C4-2B (cell line): ENCODE results near the gene CNGB1.
"Not testable (repeated sequence)": the region's sequence is repeated elsewhere in the genome, so short reads cannot be mapped to it uniquely, and the experiment has no call there.

Experiments
- H3K27ac ChIP-seq: fragments of 450-650 bp; 2 replicates; pipeline ENCODE4 v1.5.1; 2017
- CTCF ChIP-seq: fragments of 450-650 bp; conservative IDR thresholded peaks from 2 replicates; pipeline ENCODE4 v1.5.1; 2017; ENCODE audit warnings: mild to moderate bottlenecking
- ZFX ChIP-seq: fragments of 450-650 bp; IDR thresholded peaks from 2 replicates; pipeline ENCODE4 v1.6.1; 2017

The CNGB1 gene

GRCh38 chr16:57882792-57883191, 88.1 kb downstream of the CNGB1 start:
- no peak overlapping the region for H3K27ac ChIP-seq
- TF ChIP-seq ZFX (no peak), CTCF (no peak)

GRCh38 chr16:57882206-57882605, 88.7 kb downstream of the CNGB1 start:
- no peak for TF ChIP-seq ZFX
- no peak for TF ChIP-seq CTCF
- no peak overlapping the region for H3K27ac ChIP-seq

GRCh38 chr16:57878586-57878985, 92.3 kb downstream of the CNGB1 start:
- TF ChIP-seq CTCF = no peak
- no peak for TF ChIP-seq ZFX
- H3K27ac ChIP-seq = no peak overlapping the region

- H3K27ac ChIP-seq = no peak overlapping the region
- TF ChIP-seq ZFX = no peak
- TF ChIP-seq CTCF = no peak
Observed at GRCh38 chr16:57876210-57876609, 94.7 kb downstream of the CNGB1 start.

- TF ChIP-seq ZFX (no peak), CTCF (no peak)
- H3K27ac ChIP-seq = no peak overlapping the region
Observed at GRCh38 chr16:57875347-57875746, 95.6 kb downstream of the CNGB1 start.

GRCh38 chr16:57873218-57873617, 97.7 kb downstream of the CNGB1 start:
- TF ChIP-seq CTCF = no peak
- no peak for TF ChIP-seq ZFX
- no peak overlapping the region for H3K27ac ChIP-seq

GRCh38 chr16:57872764-57873163, 98.2 kb downstream of the CNGB1 start:
- not testable (repeated sequence) for H3K27ac ChIP-seq

GRCh38 chr16:57871456-57871855, 99.5 kb downstream of the CNGB1 start:
- H3K27ac ChIP-seq = no peak overlapping the region

More at GRCh38 chr16:57871456-57871855, 99.5 kb downstream of the CNGB1 start:
- TF ChIP-seq ZFX (no peak), CTCF (no peak)
